Right hindlimb (tissue), 1 donor: ENCODE data around the gene KNDC1.
"Not testable (repeated sequence)": the region's sequence is repeated elsewhere in the genome, so short reads cannot be mapped to it uniquely, and the experiment has no call there.

Experiments
- DNase-seq: peaks from one replicate; pipeline ENCODE4 v3.0.0-alpha.2; 2018

KNDC1 gene

GRCh38 chr10:133225707-133226191, 65.7 kb downstream of the KNDC1 start:
- DNase-seq, result no peak

GRCh38 chr10:133226251-133226808, 66.3 kb downstream of the KNDC1 start:
- no peak for DNase-seq

- DNase-seq, result no peak
Measured at GRCh38 chr10:133227256-133227655, 67.2 kb downstream of the KNDC1 start.

GRCh38 chr10:133229265-133230043, 69.4 kb downstream of the KNDC1 start:
- no peak for DNase-seq

DNA sequence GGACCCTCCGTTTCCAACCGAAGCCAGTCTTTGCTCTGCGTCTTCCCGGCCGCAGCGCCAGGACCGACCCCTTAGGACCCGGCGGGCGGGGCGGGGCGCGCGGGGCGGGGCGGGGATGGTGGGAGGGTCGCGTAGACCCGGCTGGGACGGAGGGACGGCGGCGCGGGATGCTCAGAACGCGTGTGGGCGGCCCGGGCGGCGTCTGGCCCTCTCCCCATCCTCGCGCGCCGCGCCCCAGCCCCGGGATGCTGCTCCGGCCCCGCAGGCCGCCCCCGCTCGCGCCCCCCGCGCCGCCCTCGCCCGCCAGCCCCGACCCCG, 70.0 kb downstream of the KNDC1 start, which contains the start of gene UTF1:
TSS of gene UTF1 (plus strand) at position 174 of the 318 bp plus-strand sequence. CDS start at position 246, 72 bp downstream.
- DNase-seq, result no peak

- no peak for DNase-seq
Measured at GRCh38 chr10:133230387-133231195, 70.6 kb downstream of the KNDC1 start.

GRCh38 chr10:133231244-133231945, 71.4 kb downstream of the KNDC1 start:
- no peak for DNase-seq

- DNase-seq, result no peak
Measured at GRCh38 chr10:133231946-133232574, 72.0 kb downstream of the KNDC1 start.

DNA sequence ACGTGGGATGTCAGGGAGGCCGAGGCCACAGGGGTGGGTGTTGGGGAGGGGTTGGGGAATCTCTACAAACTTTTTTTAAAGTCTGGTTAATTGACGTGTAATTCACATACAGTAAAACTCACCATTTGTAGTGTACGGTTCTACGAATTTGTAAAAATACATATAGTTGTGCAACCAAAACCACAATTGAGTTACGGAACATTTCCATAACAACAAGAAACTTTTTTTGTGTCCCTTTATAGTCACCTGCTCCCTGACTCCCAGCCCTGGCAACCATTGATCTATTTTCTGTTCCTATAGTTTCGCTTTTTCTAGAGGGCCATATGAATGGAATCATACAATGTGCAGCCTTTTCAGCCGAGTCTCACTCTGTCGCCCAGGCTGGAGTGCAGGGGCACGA, 74.8 kb downstream of the KNDC1 start:
- DNase-seq, result not testable (repeated sequence)

GRCh38 chr10:133235265-133235855, 75.3 kb downstream of the KNDC1 start:
- DNase-seq, result no peak

- no peak for DNase-seq
Measured at GRCh38 chr10:133235932-133236331, 75.9 kb downstream of the KNDC1 start.

- no peak for DNase-seq
Measured at GRCh38 chr10:133236401-133237240, 76.6 kb downstream of the KNDC1 start.

- DNase-seq, result no peak
Measured at GRCh38 chr10:133237241-133237587, 77.2 kb downstream of the KNDC1 start.

DNA sequence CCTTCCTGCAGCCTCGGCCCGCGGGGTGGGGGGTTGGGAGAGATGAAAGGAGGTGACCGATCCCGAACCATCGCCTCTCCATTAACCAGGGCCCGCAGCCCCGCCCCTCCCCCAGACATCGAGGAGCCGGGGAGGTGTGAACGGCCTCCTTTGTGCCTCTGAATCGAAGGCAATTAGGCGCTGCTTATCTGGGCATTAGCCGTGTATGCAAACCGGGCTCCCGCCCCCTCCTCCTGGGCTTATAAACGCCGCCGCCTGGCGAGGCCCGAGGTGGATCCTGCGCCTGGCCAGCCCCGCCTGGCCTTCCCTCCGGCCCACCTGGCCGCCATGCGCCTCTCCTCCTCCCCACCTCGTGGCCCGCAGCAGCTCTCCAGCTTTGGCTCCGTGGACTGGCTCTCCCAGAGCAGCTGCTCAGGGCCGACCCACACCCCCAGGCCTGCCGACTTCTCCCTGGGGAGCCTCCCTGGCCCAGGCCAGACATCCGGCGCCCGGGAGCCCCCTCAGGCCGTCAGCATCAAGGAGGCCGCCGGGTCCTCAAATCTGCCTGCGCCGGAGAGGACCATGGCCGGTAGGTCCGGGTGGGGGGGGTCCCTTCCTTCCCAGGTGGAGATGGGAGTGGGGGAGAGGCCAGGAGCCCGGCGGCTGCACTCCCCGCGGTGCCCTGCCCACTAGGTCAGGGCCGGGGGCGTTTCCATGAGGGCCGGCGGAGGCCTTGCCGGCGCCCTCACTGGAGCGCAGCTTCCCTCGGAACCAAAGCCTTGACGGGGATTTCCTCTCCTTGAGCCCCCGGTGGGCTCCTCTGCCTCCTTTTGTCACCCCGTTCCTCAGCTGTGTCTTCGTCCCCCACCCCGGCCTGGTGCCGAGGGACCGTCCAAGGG, 77.8 kb downstream of the KNDC1 start, which contains the start of gene VENTX:
TSS of gene VENTX (plus strand) at position 268 of the 878 bp plus-strand sequence. CDS start at position 328, 60 bp downstream.
- no peak for DNase-seq

- no peak for DNase-seq
Measured at GRCh38 chr10:133238466-133238804, 78.4 kb downstream of the KNDC1 start.

DNA sequence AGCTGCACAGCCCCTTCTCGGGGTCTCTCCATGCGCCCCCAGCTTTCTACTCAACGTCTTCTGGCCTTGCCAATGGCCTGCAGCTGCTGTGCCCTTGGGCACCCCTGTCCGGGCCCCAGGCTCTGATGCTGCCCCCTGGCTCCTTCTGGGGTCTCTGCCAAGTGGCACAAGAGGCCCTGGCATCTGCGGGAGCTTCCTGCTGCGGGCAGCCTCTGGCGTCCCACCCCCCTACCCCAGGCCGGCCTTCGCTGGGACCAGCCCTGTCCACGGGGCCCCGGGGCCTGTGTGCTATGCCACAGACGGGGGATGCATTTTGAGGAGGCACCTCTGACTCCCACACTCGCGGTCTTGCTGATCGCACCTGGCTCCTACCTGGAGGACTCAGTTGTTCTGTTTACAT, 80.0 kb downstream of the KNDC1 start:
- DNase-seq, result no peak

GRCh38 chr10:133241501-133242205, 81.6 kb downstream of the KNDC1 start:
- no peak for DNase-seq

DNA sequence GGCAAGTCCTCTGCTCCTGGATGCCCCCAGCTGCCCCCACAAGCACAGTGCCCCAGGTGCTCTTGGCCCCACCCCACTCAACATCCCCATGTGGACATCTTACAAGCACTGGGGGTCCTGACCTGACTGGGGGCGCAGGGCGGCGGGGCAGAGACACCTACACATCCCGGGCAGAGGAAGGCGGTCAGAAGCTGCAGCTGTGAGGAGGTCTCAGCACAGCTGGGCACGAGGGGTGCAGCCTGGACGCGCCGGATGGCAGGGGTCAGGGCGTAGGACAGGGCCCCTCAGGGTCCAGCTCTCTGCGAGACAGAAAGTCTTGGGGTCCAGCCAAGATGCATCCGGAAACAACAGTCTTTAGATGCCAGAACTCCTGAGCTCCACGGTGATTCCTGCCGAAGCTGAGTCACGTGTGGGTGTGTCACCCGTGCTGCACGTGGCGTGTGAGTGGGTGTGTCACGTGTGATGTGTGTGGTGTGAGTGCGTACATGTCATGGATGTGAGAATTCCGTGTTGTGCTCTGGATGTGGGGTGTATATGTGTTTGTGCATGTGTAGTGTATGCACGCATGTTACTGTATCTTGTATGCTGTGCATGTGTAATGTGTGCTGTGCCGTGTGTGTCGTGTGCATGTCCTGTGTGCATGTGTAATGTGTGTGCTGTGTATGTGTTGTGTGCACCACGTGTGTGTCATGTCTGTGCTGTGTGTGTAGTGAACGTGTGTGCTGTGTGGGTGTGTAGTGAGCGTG, 82.8 kb downstream of the KNDC1 start:
- DNase-seq, result no peak

- no peak for DNase-seq
Measured at GRCh38 chr10:133243593-133243992, 83.6 kb downstream of the KNDC1 start.
